HepG2 (cell line): ENCODE results near the gene FUT3. TPM values are rescaled to one million over a fixed set of nuclear protein-coding genes. Genes with fewer than 3 reads are reported as not detected.

Experiments used
- ADNP ChIP-seq: sonication (generic); formaldehyde crosslinking; IDR thresholded peaks from 2 replicates; pipeline ENCODE4 v1.4.0; 2020; ENCODE audit warnings: missing genetic modification reagents
- BCL6 ChIP-seq: IDR thresholded peaks from 2 replicates; pipeline ENCODE4 v1.6.1; 2016; ENCODE audit warnings: missing genetic modification reagents, missing compliant biosample characterization
- ERF ChIP-seq: IDR thresholded peaks from 2 replicates; pipeline ENCODE4 v1.6.1; 2018; ENCODE audit warnings: missing biosample characterization, missing genetic modification reagents
- IRF2 ChIP-seq: IDR thresholded peaks from 2 replicates; pipeline ENCODE4 v1.6.1; 2018; ENCODE audit warnings: missing genetic modification reagents, missing compliant biosample characterization
- KDM2A ChIP-seq: sonication (generic); formaldehyde crosslinking; IDR thresholded peaks from 2 replicates; pipeline ENCODE4 v1.4.0; 2020; ENCODE audit warnings: low read depth, missing genetic modification reagents, borderline replicate concordance
- PCBP1 ChIP-seq: fragments of 200-400 bp; formaldehyde crosslinking; IDR thresholded peaks from 2 replicates; pipeline ENCODE4 v1.6.1; 2017; ENCODE audit warnings: mild to moderate bottlenecking, low read depth, low read length, borderline replicate concordance
- PHF21A ChIP-seq: sonication (generic); formaldehyde crosslinking; IDR thresholded peaks from 2 replicates; pipeline ENCODE4 v1.5.0; 2020; ENCODE audit warnings: mild to moderate bottlenecking, missing genetic modification reagents
- REL ChIP-seq: sonication (generic); formaldehyde crosslinking; conservative IDR thresholded peaks from 2 replicates; pipeline ENCODE4 v1.8.0; 2022; ENCODE audit warnings: mild to moderate bottlenecking, missing genetic modification reagents, moderate library complexity
- SMYD3 ChIP-seq: sonication (generic); formaldehyde crosslinking; IDR thresholded peaks from 2 replicates; pipeline ENCODE4 v1.8.1; 2023; ENCODE audit warnings: mild to moderate bottlenecking, missing genetic modification reagents
- TAF15 ChIP-seq: fragments of 200-400 bp; formaldehyde crosslinking; IDR thresholded peaks from one replicate; pipeline ENCODE4 v1.6.1; 2018; ENCODE audit warnings: mild to moderate bottlenecking, low read depth, low read length; ENCODE audit not compliant: poor library complexity, severe bottlenecking
- YY1 ChIP-seq: IDR thresholded peaks from 2 replicates; pipeline ENCODE4 v1.6.1; 2011; ENCODE audit warnings: low read length, low read depth, moderate library complexity, mild to moderate bottlenecking; ENCODE audit not compliant: insufficient read depth, insufficient replicate concordance
- ZNF335 ChIP-seq: sonication (generic); formaldehyde crosslinking; IDR thresholded peaks from 2 replicates; pipeline ENCODE4 v1.4.0; 2020; ENCODE audit warnings: missing genetic modification reagents
- ZNF33B ChIP-seq: sonication (generic); formaldehyde crosslinking; IDR thresholded peaks from 2 replicates; pipeline ENCODE4 v1.5.1; 2020; ENCODE audit warnings: mild to moderate bottlenecking, missing genetic modification reagents
- ZNF790 ChIP-seq: sonication (generic); formaldehyde crosslinking; IDR thresholded peaks from 2 replicates; pipeline ENCODE4 v1.8.0; 2022; ENCODE audit warnings: missing genetic modification reagents, mild to moderate bottlenecking, borderline replicate concordance
- ZNF878 ChIP-seq: sonication (generic); formaldehyde crosslinking; IDR thresholded peaks from 2 replicates; pipeline ENCODE4 v1.8.1; 2023; ENCODE audit warnings: mild to moderate bottlenecking, missing genetic modification reagents, moderate library complexity
- polyA plus RNA-seq, 8 experiments: library from polyadenylated mRNA; depleted of rRNA in 3 of 8; stranded (reverse) in 7 of 8; unstranded in 1 of 8; fragments of >200 nt; fragmentation: Illumina TruSeq in 4 of 8; extraction: Trizol in 4 of 8; gene quantifications; 2 replicates each; pipeline versions ENCODE4 v1.2.1 to v1.2.3, GENCODE V29; 2011 to 2016; ENCODE audit warnings: low read depth in 4 of 8, missing spikeins in 1 of 8, mixed read lengths in 1 of 8; ENCODE audit not compliant: insufficient read depth in 1 of 8
- total RNA-seq, 5 experiments: library from RNA; depleted of rRNA; stranded (reverse); fragments of >200 nt; fragmentation: Illumina TruSeq; extraction: Trizol; gene quantifications; 2 replicates each; pipeline ENCODE4 v1.2.3, GENCODE V29; 2016; ENCODE audit warnings: low read depth in 1 of 5
- TF ChIP-seq, protein P1 (sequence below): IDR thresholded peaks from 2 replicates; pipeline ENCODE4 v1.6.1; 2016; ENCODE audit warnings: missing genetic modification reagents, missing compliant biosample characterization
- TF ChIP-seq, protein P2 (sequence below): sonication (generic); formaldehyde crosslinking; IDR thresholded peaks from 2 replicates; pipeline ENCODE4 v1.5.1; 2020; ENCODE audit warnings: mild to moderate bottlenecking, missing genetic modification reagents
- TF ChIP-seq, protein P3 (sequence below): sonication (generic); formaldehyde crosslinking; IDR thresholded peaks from 2 replicates; pipeline ENCODE4 v1.4.0; 2020; ENCODE audit warnings: missing genetic modification reagents
- TF ChIP-seq, protein P4 (sequence below): sonication (generic); formaldehyde crosslinking; IDR thresholded peaks from 2 replicates; pipeline ENCODE4 v1.4.0; 2020; ENCODE audit warnings: missing genetic modification reagents
- TF ChIP-seq, protein P5 (sequence below): IDR thresholded peaks from 2 replicates; pipeline ENCODE4 v1.6.1; 2016; ENCODE audit warnings: missing compliant biosample characterization, missing genetic modification reagents, borderline replicate concordance

FUT3 gene
- total and polyA plus RNA-seq, 2 of the 13 experiments (the other 11 are each of a cell fraction or from before 2014, with no cell fraction given), result 0.53 to 1.1 TPM

DNA sequence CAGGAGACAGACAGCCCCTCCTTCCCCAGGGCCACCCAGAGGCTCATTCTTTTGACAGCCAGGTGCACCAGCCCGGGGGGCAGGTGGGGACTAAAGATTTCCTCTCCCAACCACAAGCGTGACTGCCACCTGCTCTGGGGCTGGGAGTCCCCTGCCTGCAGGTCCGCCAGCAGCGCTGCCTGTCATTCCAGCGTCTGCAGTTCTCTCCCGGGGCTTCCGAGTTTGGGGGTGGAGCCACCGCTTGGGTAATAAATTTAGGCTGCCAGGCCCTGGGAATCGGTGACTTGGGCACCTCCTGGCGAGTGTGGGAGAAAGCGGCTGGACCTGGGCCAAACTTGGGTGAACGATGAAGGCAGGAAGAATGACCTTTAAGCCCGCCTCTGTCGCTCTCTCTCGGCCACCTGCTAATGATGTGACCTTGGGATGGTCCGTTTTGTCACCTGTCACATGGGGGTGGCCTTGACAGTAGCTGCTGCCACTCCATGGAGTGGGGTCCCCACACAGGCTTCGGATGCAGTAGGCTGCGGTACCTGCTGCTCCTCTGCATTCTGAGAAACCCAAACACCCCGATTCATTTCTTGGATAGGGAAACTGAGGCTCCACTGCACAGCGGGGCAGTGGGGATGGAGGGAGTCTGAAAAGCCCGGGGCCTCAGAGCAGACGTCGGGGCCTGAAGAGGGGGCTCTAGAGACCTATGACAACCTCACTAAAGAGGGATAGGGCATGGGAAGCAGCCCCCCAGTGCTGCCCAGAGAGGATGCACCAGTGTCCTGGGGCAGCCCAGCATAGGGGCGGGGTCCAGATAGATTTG lies 24.5 kb downstream of the FUT3 start (continued):
- TF ChIP-seq, protein P1, sequence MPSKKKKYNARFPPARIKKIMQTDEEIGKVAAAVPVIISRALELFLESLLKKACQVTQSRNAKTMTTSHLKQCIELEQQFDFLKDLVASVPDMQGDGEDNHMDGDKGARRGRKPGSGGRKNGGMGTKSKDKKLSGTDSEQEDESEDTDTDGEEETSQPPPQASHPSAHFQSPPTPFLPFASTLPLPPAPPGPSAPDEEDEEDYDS (CRISPR knock-in tag), result no peak
- TF ChIP-seq BCL6, result 0 out of 2 replicates have a peak, but pooled peaks have one; percentile 51
- TF ChIP-seq, protein P2, sequence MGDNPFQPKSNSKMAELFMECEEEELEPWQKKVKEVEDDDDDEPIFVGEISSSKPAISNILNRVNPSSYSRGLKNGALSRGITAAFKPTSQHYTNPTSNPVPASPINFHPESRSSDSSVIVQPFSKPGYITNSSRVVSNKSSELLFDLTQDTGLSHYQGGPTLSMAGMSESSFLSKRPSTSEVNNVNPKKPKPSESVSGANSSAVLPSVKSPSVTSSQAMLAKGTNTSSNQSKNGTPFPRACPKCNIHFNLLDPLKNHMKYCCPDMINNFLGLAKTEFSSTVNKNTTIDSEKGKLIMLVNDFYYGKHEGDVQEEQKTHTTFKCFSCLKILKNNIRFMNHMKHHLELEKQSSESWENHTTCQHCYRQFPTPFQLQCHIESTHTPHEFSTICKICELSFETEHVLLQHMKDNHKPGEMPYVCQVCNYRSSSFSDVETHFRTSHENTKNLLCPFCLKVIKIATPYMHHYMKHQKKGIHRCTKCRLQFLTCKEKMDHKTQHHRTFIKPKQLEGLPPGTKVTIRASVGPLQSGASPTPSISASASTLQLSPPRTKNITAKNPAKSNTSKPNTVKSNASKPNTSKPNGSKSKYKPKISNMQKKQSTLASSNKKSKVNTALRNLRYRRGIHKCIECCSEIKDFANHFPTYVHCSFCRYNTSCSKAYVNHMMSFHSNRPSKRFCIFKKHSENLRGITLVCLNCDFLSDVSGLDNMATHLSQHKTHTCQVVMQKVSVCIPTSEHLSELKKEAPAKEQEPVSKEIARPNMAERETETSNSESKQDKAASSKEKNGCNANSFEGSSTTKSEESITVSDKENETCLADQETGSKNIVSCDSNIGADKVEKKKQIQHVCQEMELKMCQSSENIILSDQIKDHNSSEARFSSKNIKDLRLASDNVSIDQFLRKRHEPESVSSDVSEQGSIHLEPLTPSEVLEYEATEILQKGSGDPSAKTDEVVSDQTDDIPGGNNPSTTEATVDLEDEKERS (CRISPR knock-in tag), result peak; percentile 60; the same call in 1 of the 2 replicates
- 0 out of 2 replicates have a peak, but pooled peaks have one; percentile 39 for TF ChIP-seq SMYD3
- TF ChIP-seq, protein P3, sequence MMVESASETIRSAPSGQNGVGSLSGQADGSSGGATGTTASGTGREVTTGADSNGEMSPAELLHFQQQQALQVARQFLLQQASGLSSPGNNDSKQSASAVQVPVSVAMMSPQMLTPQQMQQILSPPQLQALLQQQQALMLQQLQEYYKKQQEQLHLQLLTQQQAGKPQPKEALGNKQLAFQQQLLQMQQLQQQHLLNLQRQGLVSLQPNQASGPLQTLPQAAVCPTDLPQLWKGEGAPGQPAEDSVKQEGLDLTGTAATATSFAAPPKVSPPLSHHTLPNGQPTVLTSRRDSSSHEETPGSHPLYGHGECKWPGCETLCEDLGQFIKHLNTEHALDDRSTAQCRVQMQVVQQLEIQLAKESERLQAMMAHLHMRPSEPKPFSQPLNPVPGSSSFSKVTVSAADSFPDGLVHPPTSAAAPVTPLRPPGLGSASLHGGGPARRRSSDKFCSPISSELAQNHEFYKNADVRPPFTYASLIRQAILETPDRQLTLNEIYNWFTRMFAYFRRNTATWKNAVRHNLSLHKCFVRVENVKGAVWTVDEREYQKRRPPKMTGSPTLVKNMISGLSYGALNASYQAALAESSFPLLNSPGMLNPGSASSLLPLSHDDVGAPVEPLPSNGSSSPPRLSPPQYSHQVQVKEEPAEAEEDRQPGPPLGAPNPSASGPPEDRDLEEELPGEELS, result 0 out of 2 replicates have a peak, but pooled peaks have one; percentile 29
- 0 out of 2 replicates have a peak, but pooled peaks have one; percentile 18 for TF ChIP-seq PCBP1
- TF ChIP-seq ZNF335, result 0 out of 2 replicates have a peak, but pooled peaks have one; percentile 42
- peak; percentile 51; the same call in 1 of the 2 replicates for TF ChIP-seq IRF2 (CRISPR knock-in tag)
- peak; percentile 41 for TF ChIP-seq TAF15
- TF ChIP-seq ZNF33B (CRISPR knock-in tag), result peak; percentile 62; the same call in 1 of the 2 replicates
- TF ChIP-seq REL, result 0 out of 2 replicates have a peak, but pooled peaks have one; percentile 49
- TF ChIP-seq PHF21A, result peak; percentile 82
- TF ChIP-seq ZNF790, result no peak
- TF ChIP-seq ADNP, result 0 out of 2 replicates have a peak, but pooled peaks have one; percentile 15
- TF ChIP-seq, protein P4, sequence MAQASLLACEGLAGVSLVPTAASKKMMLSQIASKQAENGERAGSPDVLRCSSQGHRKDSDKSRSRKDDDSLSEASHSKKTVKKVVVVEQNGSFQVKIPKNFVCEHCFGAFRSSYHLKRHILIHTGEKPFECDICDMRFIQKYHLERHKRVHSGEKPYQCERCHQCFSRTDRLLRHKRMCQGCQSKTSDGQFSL (CRISPR knock-in tag), result no peak
- TF ChIP-seq, protein P5, sequence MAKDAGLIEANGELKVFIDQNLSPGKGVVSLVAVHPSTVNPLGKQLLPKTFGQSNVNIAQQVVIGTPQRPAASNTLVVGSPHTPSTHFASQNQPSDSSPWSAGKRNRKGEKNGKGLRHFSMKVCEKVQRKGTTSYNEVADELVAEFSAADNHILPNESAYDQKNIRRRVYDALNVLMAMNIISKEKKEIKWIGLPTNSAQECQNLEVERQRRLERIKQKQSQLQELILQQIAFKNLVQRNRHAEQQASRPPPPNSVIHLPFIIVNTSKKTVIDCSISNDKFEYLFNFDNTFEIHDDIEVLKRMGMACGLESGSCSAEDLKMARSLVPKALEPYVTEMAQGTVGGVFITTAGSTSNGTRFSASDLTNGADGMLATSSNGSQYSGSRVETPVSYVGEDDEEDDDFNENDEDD (CRISPR knock-in tag), result peak; percentile 66; the same call in 1 of the 2 replicates
- TF ChIP-seq YY1, result peak; percentile 24
- TF ChIP-seq ERF, result peak; percentile 50; the same call in 1 of the 2 replicates
- TF ChIP-seq KDM2A (CRISPR knock-in tag), result peak; percentile 74
- 0 out of 2 replicates have a peak, but pooled peaks have one; percentile 16 for TF ChIP-seq ZNF878 (CRISPR knock-in tag)
